H1 (cell line): ENCODE data around the gene KPNA4. TPM values are rescaled to one million over a fixed set of nuclear protein-coding genes. Genes with fewer than 3 reads are reported as not detected.

Source experiments
- CTCF ChIA-PET: fragments of 300-600 bp; sonication (Branson Sonifier 250); formaldehyde crosslinking; loops from one replicate; lab custom pipeline; 2021; ENCODE audit not compliant: partially characterized antibody; lab: Charles Lee
- POLR2A ChIA-PET: fragments of 300-600 bp; sonication (Branson Sonifier 250); formaldehyde crosslinking; loops from one replicate; lab custom pipeline; 2021; ENCODE audit warnings: inconsistent platforms; ENCODE audit not compliant: partially characterized antibody; lab: Charles Lee
- DNase-seq, 2 experiments: peaks; one replicate each; pipeline versions ENCODE4 v3.0.0 to v3.0.0-alpha.2; 2010 to 2022; ENCODE audit warnings: low spot score in 2 of 2, low read depth in 1 of 2, mixed read lengths in 1 of 2
- FAIRE-seq: peaks from 2 replicates; lab custom pipeline; 2011; peaks lifted over from hg19 to GRCh38; lab: Jason Lieb, UNC
- H2AFZ ChIP-seq: 2 replicates; pipeline ENCODE4 v1.8.1; 2012; ENCODE audit warnings: low read length, inconsistent platforms
- H2AK5ac ChIP-seq: 2 replicates; pipeline ENCODE4 v1.6.1; 2013; ENCODE audit warnings: low read depth, low read length
- H2BK120ac ChIP-seq: replicated peaks from 2 replicates; pipeline ENCODE3; 2013; ENCODE audit warnings: low read depth, low read length, inconsistent platforms
- H2BK12ac ChIP-seq: 2 replicates; pipeline ENCODE4 v1.6.1; 2013; ENCODE audit warnings: low read depth, low read length
- H2BK15ac ChIP-seq: 2 replicates; pipeline ENCODE4 v1.6.1; 2013; ENCODE audit warnings: low read length
- H2BK20ac ChIP-seq: 2 replicates; pipeline ENCODE4 v1.6.1; 2013; ENCODE audit warnings: low read length
- H2BK5ac ChIP-seq: 2 replicates; pipeline ENCODE4 v1.6.1; 2013; ENCODE audit warnings: low read depth, low read length
- H3K14ac ChIP-seq: 2 replicates; pipeline ENCODE4 v1.6.1; 2013; ENCODE audit warnings: inconsistent platforms; ENCODE audit not compliant: insufficient read length
- H3K18ac ChIP-seq: 2 replicates; pipeline ENCODE4 v1.6.1; 2013; ENCODE audit warnings: low read length; ENCODE audit errors: extremely low read depth
- H3K23ac ChIP-seq: 2 replicates; pipeline ENCODE4 v1.6.1; 2013; ENCODE audit warnings: inconsistent platforms; ENCODE audit not compliant: insufficient read length
- H3K23me2 ChIP-seq: 2 replicates; pipeline ENCODE4 v1.6.1; 2013; ENCODE audit warnings: low read depth, low read length
- H3K27ac ChIP-seq: 2 replicates; pipeline ENCODE4 v1.6.1; 2011; ENCODE audit warnings: low read depth, low read length, inconsistent platforms
- H3K27me3 ChIP-seq, 4 experiments: replicated peaks in 1 of 4; 1 replicate in 1 of 4; 2 replicates in 3 of 4; pipeline versions ENCODE4 v1.6.1 to v1.8.1; 2011 to 2013; ENCODE audit warnings: low read length in 3 of 4, mild to moderate bottlenecking in 3 of 4, inconsistent platforms in 2 of 4, mixed read lengths in 2 of 4, moderate library complexity in 1 of 4; ENCODE audit not compliant: control insufficient read depth in 3 of 4, insufficient read depth in 3 of 4; ENCODE audit errors: extremely low read depth in 1 of 4
- H3K36me3 ChIP-seq, 4 experiments: 2 replicates each; pipeline versions ENCODE4 v1.6.1 to v1.8.1; 2011 to 2013; ENCODE audit warnings: mild to moderate bottlenecking in 4 of 4, low read length in 3 of 4, moderate library complexity in 2 of 4, control low read depth in 1 of 4, inconsistent platforms in 1 of 4; ENCODE audit not compliant: insufficient read depth in 4 of 4, control insufficient read depth in 2 of 4
- H3K4ac ChIP-seq: replicated peaks from 2 replicates; pipeline ENCODE3; 2013; ENCODE audit warnings: low read length, low read depth, mixed read lengths, inconsistent platforms; ENCODE audit not compliant: insufficient read length
- H3K4me1 ChIP-seq, 4 experiments: replicated peaks in 1 of 4; 1 replicate in 1 of 4; 2 replicates in 3 of 4; pipeline versions ENCODE4 v1.6.1 to v1.8.1; 2011 to 2013; ENCODE audit warnings: low read length in 3 of 4, inconsistent platforms in 2 of 4, mixed read lengths in 1 of 4; ENCODE audit not compliant: insufficient read depth in 4 of 4, control insufficient read depth in 3 of 4
- H3K4me2 ChIP-seq, 2 experiments: 2 replicates each; pipeline versions ENCODE4 v1.6.1 to v1.8.1; 2011 to 2013; ENCODE audit warnings: low read depth in 2 of 2, low read length in 2 of 2, control low read depth in 1 of 2, inconsistent platforms in 1 of 2, mild to moderate bottlenecking in 1 of 2; ENCODE audit not compliant: insufficient read depth in 1 of 2
- H3K4me3 ChIP-seq, 4 experiments: fragments of 200-600, 300-600 bp in 1 of 4; sonication (generic), shearing (Covaris generic), sonication (Bioruptor Twin) in 1 of 4; 2 replicates each; pipeline versions ENCODE4 v1.5.1 to v1.8.1; 2011 to 2016; ENCODE audit warnings: low read length in 4 of 4, low read depth in 3 of 4, control low read depth in 2 of 4, inconsistent platforms in 2 of 4, mild to moderate bottlenecking in 2 of 4, mixed read lengths in 1 of 4, moderate library complexity in 1 of 4; ENCODE audit not compliant: insufficient read depth in 2 of 4; ENCODE audit errors: extremely low read depth in 1 of 4
- H3K56ac ChIP-seq: replicated peaks from 2 replicates; pipeline ENCODE3; 2013; ENCODE audit warnings: low read depth, mild to moderate bottlenecking, mixed read lengths, low read length, inconsistent platforms; ENCODE audit not compliant: insufficient read length
- H3K79me1 ChIP-seq: 2 replicates; pipeline ENCODE4 v1.6.1; 2013; ENCODE audit warnings: low read depth, low read length, control low read depth
- H3K79me2 ChIP-seq, 2 experiments: 2 replicates each; pipeline versions ENCODE4 v1.6.1 to v1.8.1; 2012 to 2013; ENCODE audit warnings: low read length in 2 of 2, mild to moderate bottlenecking in 2 of 2, inconsistent platforms in 1 of 2; ENCODE audit not compliant: insufficient read depth in 2 of 2, control insufficient read depth in 1 of 2
- H3K9ac ChIP-seq, 4 experiments: replicated peaks in 1 of 4; 1 replicate in 1 of 4; 2 replicates in 3 of 4; pipeline versions ENCODE4 v1.6.1 to v1.8.1; 2011 to 2013; ENCODE audit warnings: low read depth in 3 of 4, low read length in 3 of 4, control low read depth in 2 of 4, mild to moderate bottlenecking in 2 of 4, moderate library complexity in 2 of 4, inconsistent platforms in 1 of 4; ENCODE audit errors: extremely low read depth in 1 of 4
- H3K9me3 ChIP-seq, 2 experiments: 2 replicates each; pipeline versions ENCODE4 v1.6.1 to v1.8.1; 2012 to 2013; ENCODE audit warnings: mild to moderate bottlenecking in 2 of 2, moderate library complexity in 2 of 2, control low read depth in 1 of 2, inconsistent platforms in 1 of 2, low read depth in 1 of 2, low read length in 1 of 2, mixed read lengths in 1 of 2; ENCODE audit not compliant: insufficient read depth in 2 of 2
- H4K20me1 ChIP-seq, 2 experiments: replicated peaks in 1 of 2; 2 replicates each; pipeline versions ENCODE3 to v1.8.1; 2011 to 2013; ENCODE audit warnings: inconsistent platforms in 2 of 2, low read length in 2 of 2, mild to moderate bottlenecking in 1 of 2; ENCODE audit not compliant: insufficient read depth in 2 of 2, control insufficient read depth in 1 of 2
- H4K5ac ChIP-seq: 2 replicates; pipeline ENCODE4 v1.6.1; 2013; ENCODE audit warnings: low read length, low read depth, mixed read lengths, inconsistent platforms; ENCODE audit not compliant: insufficient read length
- H4K8ac ChIP-seq: 2 replicates; pipeline ENCODE4 v1.8.0; 2013; ENCODE audit warnings: mild to moderate bottlenecking, moderate library complexity, low read length, inconsistent platforms; ENCODE audit not compliant: insufficient read depth; ENCODE audit errors: extremely low read depth
- H4K91ac ChIP-seq: replicated peaks from 2 replicates; pipeline ENCODE3; 2013; ENCODE audit warnings: low read length, mixed read lengths, inconsistent platforms; ENCODE audit not compliant: insufficient read length
- CREB1 ChIP-seq: IDR thresholded peaks from 2 replicates; pipeline ENCODE4 v1.6.1; 2012; ENCODE audit warnings: inconsistent platforms
- POLR2AphosphoS5 ChIP-seq: IDR thresholded peaks from 2 replicates; pipeline ENCODE4 v1.6.1; 2011; ENCODE audit warnings: low read depth, low read length
- RBBP5 ChIP-seq: IDR thresholded peaks from 2 replicates; pipeline ENCODE4 v1.7.1; 2012; ENCODE audit warnings: low read depth, mild to moderate bottlenecking, inconsistent platforms, low read length, moderate library complexity, borderline replicate concordance
- SP4 ChIP-seq: IDR thresholded peaks from 2 replicates; pipeline ENCODE4 v1.6.1; 2012; ENCODE audit warnings: low read length, inconsistent platforms
- TCF12 ChIP-seq: IDR thresholded peaks from 2 replicates; pipeline ENCODE4 v1.6.1; 2011; ENCODE audit warnings: low read depth, mild to moderate bottlenecking, low read length
- WGBS, 2 experiments: shearing (Covaris generic) in 1 of 2; methylation state at CpG; one replicate each; pipeline versions ENCODE4 v1.1.6 to v1.1.7; 2013 to 2015; ENCODE audit warnings: low lambda C conversion rate in 2 of 2, mixed read lengths in 2 of 2, inconsistent platforms in 1 of 2, low coverage in 1 of 2, missing lambda C conversion rate in 1 of 2; ENCODE audit not compliant: insufficient replicate concordance in 2 of 2, insufficient coverage in 1 of 2, insufficient read length in 1 of 2; ENCODE audit errors: extremely low coverage in 1 of 2, missing lambda C conversion rate in 1 of 2; 5-methylcytosine and 5-hydroxymethylcytosine counted together
- long read RNA-seq, 2 experiments: library from RNA in 1 of 2; library from capped mRNA in 1 of 2; stranded (forward); transcript quantifications; one replicate each; pipeline ENCODE4 v2.0.0, GENCODE V29; 2021; ENCODE audit warnings: inconsistent platforms in 1 of 2
- polyA minus RNA-seq, 3 experiments: library from RNA; depleted of rRNA, polyadenylated mRNA; stranded (reverse); fragments of >200 nt; gene quantifications; 1 replicate in 2 of 3; 2 replicates in 1 of 3; pipeline ENCODE4 v1.2.3, GENCODE V29; 2011
- polyA plus RNA-seq, 7 experiments: library from polyadenylated mRNA; depleted of rRNA in 3 of 7; stranded (reverse) in 5 of 7; unstranded in 2 of 7; fragments of >200 nt in 5 of 7; fragments of 200-250 nt in 2 of 7; gene quantifications; 1 replicate in 5 of 7; 2 replicates in 1 of 7; 4 replicates in 1 of 7; pipeline versions ENCODE4 v1.2.1 to v1.2.3, GENCODE V29; 2011 to 2013; ENCODE audit warnings: missing spikeins in 2 of 7, mixed read lengths in 2 of 7
- total RNA-seq: library from RNA; stranded (reverse); fragmentation: NEBNext Ultra II Directional; extraction: Animal tissue kit (Norgen Biotek cat#: 25700); gene quantifications from 2 replicates; pipeline ENCODE4 v1.2.1, GENCODE V29; 2021

The KPNA4 gene, protein sequence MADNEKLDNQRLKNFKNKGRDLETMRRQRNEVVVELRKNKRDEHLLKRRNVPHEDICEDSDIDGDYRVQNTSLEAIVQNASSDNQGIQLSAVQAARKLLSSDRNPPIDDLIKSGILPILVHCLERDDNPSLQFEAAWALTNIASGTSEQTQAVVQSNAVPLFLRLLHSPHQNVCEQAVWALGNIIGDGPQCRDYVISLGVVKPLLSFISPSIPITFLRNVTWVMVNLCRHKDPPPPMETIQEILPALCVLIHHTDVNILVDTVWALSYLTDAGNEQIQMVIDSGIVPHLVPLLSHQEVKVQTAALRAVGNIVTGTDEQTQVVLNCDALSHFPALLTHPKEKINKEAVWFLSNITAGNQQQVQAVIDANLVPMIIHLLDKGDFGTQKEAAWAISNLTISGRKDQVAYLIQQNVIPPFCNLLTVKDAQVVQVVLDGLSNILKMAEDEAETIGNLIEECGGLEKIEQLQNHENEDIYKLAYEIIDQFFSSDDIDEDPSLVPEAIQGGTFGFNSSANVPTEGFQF
- 81.9 and 86.7 TPM in 2 replicates for total RNA-seq
- polyA plus RNA-seq (2011; rRNA removed), result 7.6 and 13.2 TPM in 2 replicates
- 12.7 TPM for polyA plus RNA-seq (2011; cell fraction: cytosol; rRNA removed)
- 6.9 TPM for polyA plus RNA-seq (2011; cell fraction: nucleus; rRNA removed)
- 16.2 to 30.6 TPM (median 18.9 TPM) in 4 replicates for polyA plus RNA-seq (2012, experiment 1 of 2)
- 2.0 TPM for polyA plus RNA-seq (2012, experiment 2 of 2)
- 25.4 TPM for polyA plus RNA-seq (2013, experiment 1 of 2)
- 23.1 TPM for polyA plus RNA-seq (2013, experiment 2 of 2)
- polyA minus RNA-seq (2011; rRNA and poly(A)+ RNA removed), result 33.4 and 37.6 TPM in 2 replicates
- polyA minus RNA-seq (2011; cell fraction: cytosol; rRNA and poly(A)+ RNA removed), result 45.5 TPM
- polyA minus RNA-seq (2011; cell fraction: nucleus; rRNA and poly(A)+ RNA removed), result 53.7 TPM
- long read RNA-seq, experiment 1, full-length matches to known transcripts, result 14 of 82 reads
- long read RNA-seq, experiment 1, partial matches to known transcripts, result 15 of 82 reads
- long read RNA-seq, experiment 1, other reads (novel, unspliced or antisense), result 53 of 82 reads
- long read RNA-seq, experiment 2, partial matches to known transcripts, result 1 of 1 reads
- long read RNA-seq, experiment 2, other reads (novel, unspliced or antisense), result 0 of 1 reads

DNA sequence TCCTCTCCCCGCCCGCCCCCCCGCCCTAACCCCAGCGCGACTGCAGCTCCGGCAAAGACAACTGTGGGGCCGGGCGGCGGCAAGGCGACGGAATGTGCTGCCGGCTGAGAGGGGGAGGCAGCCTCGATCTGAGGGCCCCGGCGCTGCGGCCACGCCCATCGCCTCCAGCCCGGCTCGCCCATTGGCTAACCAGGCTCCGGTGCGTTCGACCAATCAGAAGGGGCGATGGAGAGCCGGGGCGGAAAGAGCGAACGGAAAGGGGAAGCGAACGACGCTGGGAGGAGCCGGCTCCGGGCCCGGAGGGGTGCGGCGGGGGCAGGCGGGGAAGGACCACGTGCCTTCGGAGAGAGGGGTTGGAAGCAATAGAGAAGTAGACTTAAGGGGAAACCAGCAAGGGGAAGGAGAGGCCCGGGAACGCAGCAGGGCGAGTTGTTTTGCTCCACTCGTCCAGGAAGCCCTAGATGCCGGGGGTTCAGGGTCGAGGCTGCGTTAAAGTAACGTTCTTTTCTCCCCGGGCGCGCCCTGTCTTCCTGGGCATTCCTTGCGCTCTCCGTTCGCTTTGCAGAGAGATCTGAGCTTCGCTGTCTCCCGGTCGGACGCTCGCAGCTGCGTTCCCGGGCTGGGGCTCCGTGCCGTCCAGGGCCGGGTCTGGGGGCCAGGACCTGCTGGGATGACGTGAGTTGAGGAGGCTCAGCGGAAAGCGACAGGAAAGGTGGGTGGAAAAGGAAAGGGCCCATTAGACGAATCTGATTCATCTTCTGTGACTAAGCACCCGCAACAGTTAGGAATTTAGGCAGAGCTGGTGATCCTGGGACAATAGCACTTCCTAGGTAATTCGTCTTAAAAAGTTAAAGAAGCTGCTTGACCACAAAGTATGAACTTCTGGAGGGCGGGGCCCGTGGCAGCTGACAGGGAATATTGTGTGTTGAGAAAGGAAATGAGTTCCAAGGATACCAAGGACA lies at the start of gene KPNA4:
Gene KPNA4 (minus strand): TSS at position 130 of the 962 bp plus-strand sequence. CDS start 289 bp downstream, outside the sequence.
- peak within 1 kb of the TSS; percentile 82 to 97 (median 87) for H3K9ac ChIP-seq
- peak within 1 kb of the TSS; percentile 73 for H4K5ac ChIP-seq
- H3K23ac ChIP-seq, result no peak within 1 kb of the TSS
- H3K4me2 ChIP-seq, result peak within 1 kb of the TSS; percentile 91 to 96
- POLR2A ChIA-PET, result interaction anchor here (0.7 to 4.4 kb wide), 9 partner anchors 9 to 656 kb away, joined by 3 to 25 read pairs (median 4); partner anchors contain the start of genes NMD3, PPM1L and TRIM59
- H3K79me2 ChIP-seq, result peaks cover 8 to 43% of the 10 kb centered on the region in 2 experiments
- no peak within 1 kb of the TSS for H2BK20ac ChIP-seq
- CTCF ChIA-PET, result interaction anchor here (0.8 kb wide), 1 partner anchor 16 kb away, joined by 4 read pairs; no protein-coding TSS in a partner anchor
- peaks cover 8% of the 10 kb centered on the region; the same call in 1 of the 2 replicates for H3K23me2 ChIP-seq
- peaks cover 0 to 4% (median 1%) of the 10 kb centered on the region in 4 experiments; a peak in 4 of 7 replicates for H3K4me1 ChIP-seq
- 0% methylated on average over 46 of the region's 71 CpGs; no CpG with 5 or more reads in 1 of the 2 experiments for WGBS, 2 experiments
- peaks cover 7 to 8% of the 10 kb centered on the region in 2 experiments; a peak in 2 of 4 replicates for H3K9me3 ChIP-seq
- no peak within 1 kb of the TSS; the same call in 1 of the 2 replicates for H2BK12ac ChIP-seq
- H3K4ac ChIP-seq, result peak within 1 kb of the TSS; percentile 23
- H3K56ac ChIP-seq, result peak within 1 kb of the TSS; percentile 54
- peaks cover 2 to 10% of the 10 kb centered on the region in 2 experiments for H4K20me1 ChIP-seq
- peak within 1 kb of the TSS; percentile 82 for H4K91ac ChIP-seq
- H2BK5ac ChIP-seq, result peak within 1 kb of the TSS; percentile 84
- peak within 1 kb of the TSS; percentile 70 for H2AFZ ChIP-seq
- H3K18ac ChIP-seq, result peak within 1 kb of the TSS; percentile 86
- peak within 1 kb of the TSS; percentile 91 for H3K27ac ChIP-seq
- H3K27me3 ChIP-seq, result no peaks in the 10 kb centered on the region
- peaks cover 0 to 8% (median 4%) of the 10 kb centered on the region in 4 experiments; a peak in 2 of 8 replicates for H3K36me3 ChIP-seq
- DNase-seq (peak; percentile 92 to 95), FAIRE-seq (no peak)
- no peaks in the 10 kb centered on the region for H3K79me1 ChIP-seq
- H3K14ac ChIP-seq, result no peak within 1 kb of the TSS
- H2AK5ac ChIP-seq, result no peak within 1 kb of the TSS
- peak within 1 kb of the TSS; percentile 76 to 91 (median 82) for H3K4me3 ChIP-seq
- H2BK120ac ChIP-seq, result no peak within 1 kb of the TSS
- peak within 1 kb of the TSS; percentile 94 for H4K8ac ChIP-seq
- no peak within 1 kb of the TSS; the same call in 1 of the 2 replicates for H2BK15ac ChIP-seq
- TF ChIP-seq TCF12 (no peak), CREB1 (peak; percentile 47; the same call in 1 of the 2 replicates), RBBP5 (peak; percentile 55; the same call in 1 of the 2 replicates), POLR2AphosphoS5 (peak; percentile 89), SP4 (peak; percentile 22; the same call in 1 of the 2 replicates)
